ENCODE data around the gene TUBGCP2.

The TUBGCP2 gene

GRCh38 chr10:133263674-133264073 is 45.0 kb downstream of the TUBGCP2 start:
- no peak for DNase-seq
- no peak overlapping the region for H3K4me3 ChIP-seq (ENCODE audit: low read depth, low read length)
- H3K27ac ChIP-seq: no peak overlapping the region
- H3K36me3 ChIP-seq (replicated peaks): no peaks in the 10 kb centered on the region
- no peaks in the 10 kb centered on the region for H3K27me3 ChIP-seq (replicated peaks)
- TF ChIP-seq CTCF (IDR thresholded peaks at IDR 0.05; ENCODE audit: low read depth, low read length, missing control alignments): no peak
- in situ Hi-C loops (cut with HindIII; ENCODE audit: low pct_ligation_motif_present, low sequenced_read_pairs): no loop called here

GRCh38 chr10:133262696-133263095 is 46.0 kb downstream of the TUBGCP2 start:
- no peak overlapping the region for H3K27ac ChIP-seq
- TF ChIP-seq CTCF (IDR thresholded peaks at IDR 0.05; ENCODE audit: low read depth, low read length, missing control alignments): no peak

GRCh38 chr10:133261726-133262325 is 46.8 kb downstream of the TUBGCP2 start:
- Histone ChIP-seq H3K27ac (no peak overlapping the region), H3K27me3 (replicated peaks) (no peaks in the 10 kb centered on the region), H3K36me3 (replicated peaks) (no peaks in the 10 kb centered on the region), H3K4me3 (ENCODE audit: low read depth, low read length) (peak overlapping the region; percentile 49)
- in situ Hi-C loops (cut with HindIII; ENCODE audit: low pct_ligation_motif_present, low sequenced_read_pairs): no loop called here
- no peak for TF ChIP-seq CTCF (IDR thresholded peaks at IDR 0.05; ENCODE audit: low read depth, low read length, missing control alignments)
- peak; percentile 48 for DNase-seq

More at GRCh38 chr10:133262696-133263095, 46.0 kb downstream of the TUBGCP2 start:
- Histone ChIP-seq H3K4me3 (ENCODE audit: low read depth, low read length) (no peak overlapping the region), H3K36me3 (replicated peaks) (no peaks in the 10 kb centered on the region), H3K27me3 (replicated peaks) (no peaks in the 10 kb centered on the region)
- in situ Hi-C loops (cut with HindIII; ENCODE audit: low pct_ligation_motif_present, low sequenced_read_pairs): no loop called here
- no peak for DNase-seq

GRCh38 chr10:133260895-133261725 is 47.6 kb downstream of the TUBGCP2 start:
- in situ Hi-C loops (cut with HindIII; ENCODE audit: low pct_ligation_motif_present, low sequenced_read_pairs): no loop called here
- Histone ChIP-seq H3K36me3 (replicated peaks) (no peaks in the 10 kb centered on the region), H3K27ac (no peak overlapping the region), H3K4me3 (ENCODE audit: low read depth, low read length) (peak overlapping the region; percentile 49), H3K27me3 (replicated peaks) (no peaks in the 10 kb centered on the region)
- TF ChIP-seq CTCF (IDR thresholded peaks at IDR 0.05; ENCODE audit: low read depth, low read length, missing control alignments): no peak
- DNase-seq: no peak

GRCh38 chr10:133259602-133259989 is 49.1 kb downstream of the TUBGCP2 start:
- DNase-seq: no peak
- Histone ChIP-seq H3K27ac (no peak overlapping the region), H3K36me3 (replicated peaks) (no peaks in the 10 kb centered on the region), H3K27me3 (replicated peaks) (no peaks in the 10 kb centered on the region), H3K4me3 (ENCODE audit: low read depth, low read length) (no peak overlapping the region)
- TF ChIP-seq CTCF (IDR thresholded peaks at IDR 0.05; ENCODE audit: low read depth, low read length, missing control alignments): no peak
- in situ Hi-C loops (cut with HindIII; ENCODE audit: low pct_ligation_motif_present, low sequenced_read_pairs): no loop called here

All from brain microvascular endothelial cell (primary cell).